ENCODE data around the gene TAAR6.

DNA sequence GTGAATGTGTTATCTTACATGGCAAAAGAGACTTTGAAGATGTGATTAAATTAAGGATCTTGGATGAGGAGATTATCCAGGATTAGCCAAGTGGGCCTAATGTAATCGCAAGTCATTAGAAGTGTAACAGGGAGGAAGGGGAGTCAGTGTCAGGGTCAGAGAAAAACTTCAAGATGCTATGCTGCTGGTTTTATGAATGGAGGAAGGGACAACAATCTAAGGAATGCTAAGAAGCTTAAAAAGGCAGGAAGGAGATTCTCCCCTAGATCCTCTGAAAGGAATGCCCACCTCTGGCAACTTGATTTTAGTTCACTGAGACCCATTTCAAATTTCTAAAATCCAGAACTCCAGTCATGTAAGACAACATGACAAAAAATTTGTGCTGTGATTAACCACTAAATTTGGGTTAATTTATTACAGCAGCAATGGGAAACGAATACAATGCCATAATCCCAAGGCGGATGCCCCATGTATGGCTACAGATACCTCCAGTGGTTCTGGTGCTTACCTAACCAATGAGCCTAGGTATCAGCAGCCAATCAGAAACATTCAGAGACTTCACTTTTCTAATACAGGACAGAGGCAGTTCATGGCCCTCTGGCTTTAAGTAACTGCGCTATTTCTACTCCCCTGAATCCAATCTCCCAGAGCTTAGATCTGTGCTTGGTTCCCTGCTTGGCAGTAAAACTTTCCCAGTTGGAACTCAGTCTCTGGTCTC, 21.2 kb upstream of the TAAR6 start:
- TF ChIP-seq POLR2A (IDR thresholded peaks at IDR 0.05; ENCODE audit: low read depth, low read length) (no peak), POLR2AphosphoS5 (IDR thresholded peaks at IDR 0.05; ENCODE audit: low read depth, low read length) (no peak), TAF1 (IDR thresholded peaks at IDR 0.05; ENCODE audit: borderline replicate concordance, low read depth, low read length) (no peak)

Measured in GM12892 (cell line).